Adrenal gland (tissue), 5 donors: Measurements from ENCODE around the gene HDDC3.

Source experiments
- CTCF ChIP-seq, 6 experiments: fragments of 450-650 bp in 4 of 6; fragments of 200-600 bp in 2 of 6; sonication (generic) in 1 of 6; IDR thresholded peaks; 1 replicate in 5 of 6; 2 replicates in 1 of 6; pipeline versions ENCODE4 v1.5.1 to v1.8.0; 2016 to 2021; ENCODE audit warnings: antibody characterized with exemption in 6 of 6, mild to moderate bottlenecking in 2 of 6, moderate library complexity in 1 of 6
- POLR2A ChIP-seq, 2 donors: fragments of 450-650 bp; IDR thresholded peaks; one replicate each; pipeline ENCODE4 v1.6.1; 2017; ENCODE audit warnings: antibody characterized with exemption in 2 of 2, mild to moderate bottlenecking in 2 of 2, moderate library complexity in 1 of 2
- donor health status: DM: no; HTN: no; CAD: no.

DNA sequence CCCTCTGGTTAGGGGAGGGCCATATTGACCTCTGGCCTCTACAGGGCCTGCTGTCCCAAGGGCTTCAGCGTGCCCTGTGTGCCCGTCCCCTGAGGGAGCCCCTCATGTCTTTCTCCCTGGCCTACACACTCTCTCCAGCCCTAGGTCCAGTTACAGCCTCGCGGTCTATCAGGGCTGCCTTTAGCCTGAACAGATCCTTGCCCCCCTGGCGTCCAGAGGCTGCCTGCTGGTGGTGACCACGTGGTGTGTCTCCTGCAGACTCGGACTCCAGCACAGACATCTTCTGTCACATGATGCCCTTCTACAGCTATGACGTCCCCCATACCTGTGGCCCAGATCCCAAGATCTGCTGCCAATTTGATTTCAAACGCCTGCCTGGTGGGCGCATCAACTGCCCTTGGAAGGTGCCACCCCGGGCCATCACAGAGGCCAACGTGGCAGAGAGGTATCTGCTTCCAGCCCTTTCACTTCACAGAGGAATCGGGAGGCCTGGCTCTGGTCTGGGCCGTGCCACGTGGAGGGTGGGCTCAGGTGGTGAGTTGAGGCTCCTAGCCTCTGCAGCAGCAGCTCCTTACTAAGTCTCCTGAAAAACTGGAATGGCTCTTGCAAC, 25.2 kb downstream of the HDDC3 start:
- no peak for TF ChIP-seq CTCF (IDR thresholded peaks at IDR 0.05)
- no peak for TF ChIP-seq POLR2A (IDR thresholded peaks at IDR 0.05)
